ENCODE measurements around the gene PCDHGC3. TPM values are rescaled to one million over a fixed set of nuclear protein-coding genes. Genes with fewer than 3 reads are reported as not detected.

Gene PCDHGC3
- total and polyA plus RNA-seq, 9 of the 15 experiments (the other 6 are each of a cell fraction or from before 2014, with no cell fraction given): 0.07 TPM; not detected in 8

- in situ Hi-C loops (cut with MboI) (no loop called here), intact Hi-C loops (cut with micrococcal nuclease) (loop anchor here (10.0 kb wide), 1 partner anchor 280 kb away; no protein-coding TSS in a partner anchor)
- WGBS (ENCODE audit: insufficient coverage, low coverage, missing lambda C conversion rate): 85% methylated on average over 1 of the region's 3 CpGs
- Histone ChIP-seq H3K9me1 (ENCODE audit: control insufficient read depth, insufficient read depth, low read length) (peaks cover 8% of the 10 kb centered on the region), H3K4me2 (ENCODE audit: insufficient read depth, low read length) (no peak overlapping the region), H3K27me3 (ENCODE audit: control insufficient read depth in 2 of 2, insufficient read depth in 2 of 2, low read length in 2 of 2) (no peaks in the 10 kb centered on the region), H3K79me2 (ENCODE audit: control insufficient read depth, insufficient read depth, low read length) (no peaks in the 10 kb centered on the region), H2AFZ (ENCODE audit: low read depth, low read length) (no peak overlapping the region), H3K9ac (ENCODE audit: insufficient read depth in 1 of 2, low read depth in 2 of 2, low read length in 2 of 2) (no peak overlapping the region), H3K36me3 (ENCODE audit: control insufficient read depth, insufficient read depth, low read length) (peaks cover 71% of the 10 kb centered on the region), H3K4me3 (no peak overlapping the region), H4K20me1 (replicated peaks; ENCODE audit: control insufficient read depth, insufficient read depth, low read length) (no peaks in the 10 kb centered on the region), H3K27ac (ENCODE audit: extremely low read depth, low read depth, low read length) (no peak overlapping the region), H3K4me1 (replicated peaks in 1 of 2; ENCODE audit: control insufficient read depth in 2 of 2, insufficient read depth in 2 of 2, low read length in 2 of 2) (peaks cover 5 to 17% of the 10 kb centered on the region in 2 experiments; a peak in 3 of 5 replicates), H3K9me3 (replicated peaks; ENCODE audit: control insufficient read depth, insufficient read depth, low read depth, low read length) (no peaks in the 10 kb centered on the region)
- CTCF ChIA-PET (ENCODE audit: low intra/inter-chr PET ratio): interaction anchor here (1.2 kb wide), 1 partner anchor 141 kb away, joined by 3 read pairs; the partner anchor contains the start of gene PCDHGA6
- POLR2A ChIA-PET: interaction anchor here (0.6 to 1.8 kb wide), 7 partner anchors 20 to 195 kb away, joined by 3 to 7 read pairs (median 4); partner anchors contain the start of genes PCDHGC5 and TAF7
- ATAC-seq: no peak
- TF ChIP-seq HMGXB4 (CRISPR knock-in tag; IDR thresholded peaks at IDR 0.05) (no peak), MNT (conservative IDR thresholded peaks at IDR 0.05) (no peak), CUX1 (CRISPR knock-in tag; IDR thresholded peaks at IDR 0.05) (no peak), MTA3 (IDR thresholded peaks at IDR 0.05; ENCODE audit: borderline replicate concordance) (no peak), FOXJ3 (CRISPR knock-in tag; IDR thresholded peaks at IDR 0.05) (no peak), MEIS2 (IDR thresholded peaks at IDR 0.05; ENCODE audit: partially characterized antibody) (no peak), ZNF280B (CRISPR knock-in tag; IDR thresholded peaks at IDR 0.05) (no peak), ADNP (tag; IDR thresholded peaks at IDR 0.05) (no peak), SUPT5H (IDR thresholded peaks at IDR 0.05) (no peak), TFAM (CRISPR knock-in tag; conservative IDR thresholded peaks at IDR 0.05) (no peak)
- no peak for DNase-seq (ENCODE audit: extremely low read depth in 1 of 4, low spot score in 3 of 4)
- TSS peak; percentile 42 for BruUV-seq (replicated peaks)
- no peak for FAIRE-seq
These were observed 39.4 kb downstream of the PCDHGC3 start for GRCh38 chr5:141515141-141515540.
